ENCODE data around the gene CHCHD4.

The CHCHD4 gene

DNA sequence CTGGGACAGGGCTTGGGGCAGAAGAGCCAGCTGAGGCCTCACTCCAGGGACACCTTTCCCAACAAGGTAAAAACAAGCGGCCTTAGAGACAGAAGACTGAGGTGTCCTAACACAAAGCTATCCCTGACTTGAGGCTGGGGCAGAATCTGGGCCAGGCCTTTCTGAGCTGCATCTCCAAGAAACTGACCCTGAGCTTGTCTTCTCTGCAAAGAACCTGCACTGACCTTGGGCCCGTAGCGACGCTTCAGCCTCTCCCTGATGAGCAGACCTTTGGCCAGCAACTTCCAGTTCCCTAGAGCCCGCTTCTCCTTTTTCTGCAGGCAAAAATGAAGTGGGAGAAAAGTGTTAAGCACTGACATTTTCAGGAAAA is 22.4 kb upstream of the CHCHD4 start:
- TF ChIP-seq, protein P1, sequence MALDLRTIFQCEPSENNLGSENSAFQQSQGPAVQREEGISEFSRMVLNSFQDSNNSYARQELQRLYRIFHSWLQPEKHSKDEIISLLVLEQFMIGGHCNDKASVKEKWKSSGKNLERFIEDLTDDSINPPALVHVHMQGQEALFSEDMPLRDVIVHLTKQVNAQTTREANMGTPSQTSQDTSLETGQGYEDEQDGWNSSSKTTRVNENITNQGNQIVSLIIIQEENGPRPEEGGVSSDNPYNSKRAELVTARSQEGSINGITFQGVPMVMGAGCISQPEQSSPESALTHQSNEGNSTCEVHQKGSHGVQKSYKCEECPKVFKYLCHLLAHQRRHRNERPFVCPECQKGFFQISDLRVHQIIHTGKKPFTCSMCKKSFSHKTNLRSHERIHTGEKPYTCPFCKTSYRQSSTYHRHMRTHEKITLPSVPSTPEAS (tag by site-specific recombination; IDR thresholded peaks at IDR 0.05) = no peak
- TF ChIP-seq MYNN (tag by site-specific recombination; IDR thresholded peaks at IDR 0.05; ENCODE audit: borderline replicate concordance) = no peak
- TF ChIP-seq ZNF623 (tag by site-specific recombination; IDR thresholded peaks at IDR 0.05) = no peak
- TF ChIP-seq, protein P2, sequence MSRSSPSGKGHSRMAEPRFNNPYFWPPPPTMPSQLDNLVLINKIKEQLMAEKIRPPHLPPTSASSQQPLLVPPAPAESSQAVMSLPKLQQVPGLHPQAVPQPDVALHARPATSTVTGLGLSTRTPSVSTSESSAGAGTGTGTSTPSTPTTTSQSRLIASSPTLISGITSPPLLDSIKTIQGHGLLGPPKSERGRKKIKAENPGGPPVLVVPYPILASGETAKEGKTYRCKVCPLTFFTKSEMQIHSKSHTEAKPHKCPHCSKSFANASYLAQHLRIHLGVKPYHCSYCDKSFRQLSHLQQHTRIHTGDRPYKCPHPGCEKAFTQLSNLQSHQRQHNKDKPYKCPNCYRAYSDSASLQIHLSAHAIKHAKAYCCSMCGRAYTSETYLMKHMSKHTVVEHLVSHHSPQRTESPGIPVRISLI (tag by site-specific recombination; IDR thresholded peaks at IDR 0.05) = no peak
- TF ChIP-seq HOXA7 (CRISPR knock-in tag; IDR thresholded peaks at IDR 0.05; ENCODE audit: borderline replicate concordance) = no peak
- no peak for TF ChIP-seq ZNF223 (tag by site-specific recombination; IDR thresholded peaks at IDR 0.05)
- TF ChIP-seq ZNF629 (tag by site-specific recombination; IDR thresholded peaks at IDR 0.05) = no peak
- TF ChIP-seq ZNF2 (tag by site-specific recombination; IDR thresholded peaks at IDR 0.05) = no peak
- TF ChIP-seq, protein P3, sequence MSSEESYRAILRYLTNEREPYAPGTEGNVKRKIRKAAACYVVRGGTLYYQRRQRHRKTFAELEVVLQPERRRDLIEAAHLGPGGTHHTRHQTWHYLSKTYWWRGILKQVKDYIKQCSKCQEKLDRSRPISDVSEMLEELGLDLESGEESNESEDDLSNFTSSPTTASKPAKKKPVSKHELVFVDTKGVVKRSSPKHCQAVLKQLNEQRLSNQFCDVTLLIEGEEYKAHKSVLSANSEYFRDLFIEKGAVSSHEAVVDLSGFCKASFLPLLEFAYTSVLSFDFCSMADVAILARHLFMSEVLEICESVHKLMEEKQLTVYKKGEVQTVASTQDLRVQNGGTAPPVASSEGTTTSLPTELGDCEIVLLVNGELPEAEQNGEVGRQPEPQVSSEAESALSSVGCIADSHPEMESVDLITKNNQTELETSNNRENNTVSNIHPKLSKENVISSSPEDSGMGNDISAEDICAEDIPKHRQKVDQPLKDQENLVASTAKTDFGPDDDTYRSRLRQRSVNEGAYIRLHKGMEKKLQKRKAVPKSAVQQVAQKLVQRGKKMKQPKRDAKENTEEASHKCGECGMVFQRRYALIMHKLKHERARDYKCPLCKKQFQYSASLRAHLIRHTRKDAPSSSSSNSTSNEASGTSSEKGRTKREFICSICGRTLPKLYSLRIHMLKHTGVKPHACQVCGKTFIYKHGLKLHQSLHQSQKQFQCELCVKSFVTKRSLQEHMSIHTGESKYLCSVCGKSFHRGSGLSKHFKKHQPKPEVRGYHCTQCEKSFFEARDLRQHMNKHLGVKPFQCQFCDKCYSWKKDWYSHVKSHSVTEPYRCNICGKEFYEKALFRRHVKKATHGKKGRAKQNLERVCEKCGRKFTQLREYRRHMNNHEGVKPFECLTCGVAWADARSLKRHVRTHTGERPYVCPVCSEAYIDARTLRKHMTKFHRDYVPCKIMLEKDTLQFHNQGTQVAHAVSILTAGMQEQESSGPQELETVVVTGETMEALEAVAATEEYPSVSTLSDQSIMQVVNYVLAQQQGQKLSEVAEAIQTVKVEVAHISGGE (tag by site-specific recombination; conservative IDR thresholded peaks at IDR 0.05; ENCODE audit: low read depth) = no peak
- TF ChIP-seq, protein P4, sequence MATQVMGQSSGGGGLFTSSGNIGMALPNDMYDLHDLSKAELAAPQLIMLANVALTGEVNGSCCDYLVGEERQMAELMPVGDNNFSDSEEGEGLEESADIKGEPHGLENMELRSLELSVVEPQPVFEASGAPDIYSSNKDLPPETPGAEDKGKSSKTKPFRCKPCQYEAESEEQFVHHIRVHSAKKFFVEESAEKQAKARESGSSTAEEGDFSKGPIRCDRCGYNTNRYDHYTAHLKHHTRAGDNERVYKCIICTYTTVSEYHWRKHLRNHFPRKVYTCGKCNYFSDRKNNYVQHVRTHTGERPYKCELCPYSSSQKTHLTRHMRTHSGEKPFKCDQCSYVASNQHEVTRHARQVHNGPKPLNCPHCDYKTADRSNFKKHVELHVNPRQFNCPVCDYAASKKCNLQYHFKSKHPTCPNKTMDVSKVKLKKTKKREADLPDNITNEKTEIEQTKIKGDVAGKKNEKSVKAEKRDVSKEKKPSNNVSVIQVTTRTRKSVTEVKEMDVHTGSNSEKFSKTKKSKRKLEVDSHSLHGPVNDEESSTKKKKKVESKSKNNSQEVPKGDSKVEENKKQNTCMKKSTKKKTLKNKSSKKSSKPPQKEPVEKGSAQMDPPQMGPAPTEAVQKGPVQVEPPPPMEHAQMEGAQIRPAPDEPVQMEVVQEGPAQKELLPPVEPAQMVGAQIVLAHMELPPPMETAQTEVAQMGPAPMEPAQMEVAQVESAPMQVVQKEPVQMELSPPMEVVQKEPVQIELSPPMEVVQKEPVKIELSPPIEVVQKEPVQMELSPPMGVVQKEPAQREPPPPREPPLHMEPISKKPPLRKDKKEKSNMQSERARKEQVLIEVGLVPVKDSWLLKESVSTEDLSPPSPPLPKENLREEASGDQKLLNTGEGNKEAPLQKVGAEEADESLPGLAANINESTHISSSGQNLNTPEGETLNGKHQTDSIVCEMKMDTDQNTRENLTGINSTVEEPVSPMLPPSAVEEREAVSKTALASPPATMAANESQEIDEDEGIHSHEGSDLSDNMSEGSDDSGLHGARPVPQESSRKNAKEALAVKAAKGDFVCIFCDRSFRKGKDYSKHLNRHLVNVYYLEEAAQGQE (tag by site-specific recombination; IDR thresholded peaks at IDR 0.05) = no peak
- no peak overlapping the region for H3K27ac ChIP-seq (ENCODE audit: extremely low read depth, low read depth, low read length)
- H3K9me3 ChIP-seq (ENCODE audit: control insufficient read depth, insufficient read depth, low read depth, low read length) = no peaks in the 10 kb centered on the region
- H3K36me3 ChIP-seq (ENCODE audit: control insufficient read depth in 2 of 2, insufficient read depth in 1 of 2, low read length in 2 of 2) = peaks cover 0 to 68% of the 10 kb centered on the region in 2 experiments; a peak in 2 of 3 replicates
- POLR2A ChIA-PET = interaction anchor here (1.3 kb wide), 1 partner anchor 22 kb away, joined by 8 read pairs; the partner anchor contains the start of genes CHCHD4 and TMEM43
- H3K4me1 ChIP-seq (ENCODE audit: control insufficient read depth, insufficient read depth, low read length) = peaks cover 11% of the 10 kb centered on the region
- no peak overlapping the region for H3K4me3 ChIP-seq (ENCODE audit: low read depth, low read length)
- CTCF ChIA-PET = interaction anchor here (0.6 kb wide), 1 partner anchor 59 kb away, joined by 4 read pairs; no protein-coding TSS in a partner anchor

DNA sequence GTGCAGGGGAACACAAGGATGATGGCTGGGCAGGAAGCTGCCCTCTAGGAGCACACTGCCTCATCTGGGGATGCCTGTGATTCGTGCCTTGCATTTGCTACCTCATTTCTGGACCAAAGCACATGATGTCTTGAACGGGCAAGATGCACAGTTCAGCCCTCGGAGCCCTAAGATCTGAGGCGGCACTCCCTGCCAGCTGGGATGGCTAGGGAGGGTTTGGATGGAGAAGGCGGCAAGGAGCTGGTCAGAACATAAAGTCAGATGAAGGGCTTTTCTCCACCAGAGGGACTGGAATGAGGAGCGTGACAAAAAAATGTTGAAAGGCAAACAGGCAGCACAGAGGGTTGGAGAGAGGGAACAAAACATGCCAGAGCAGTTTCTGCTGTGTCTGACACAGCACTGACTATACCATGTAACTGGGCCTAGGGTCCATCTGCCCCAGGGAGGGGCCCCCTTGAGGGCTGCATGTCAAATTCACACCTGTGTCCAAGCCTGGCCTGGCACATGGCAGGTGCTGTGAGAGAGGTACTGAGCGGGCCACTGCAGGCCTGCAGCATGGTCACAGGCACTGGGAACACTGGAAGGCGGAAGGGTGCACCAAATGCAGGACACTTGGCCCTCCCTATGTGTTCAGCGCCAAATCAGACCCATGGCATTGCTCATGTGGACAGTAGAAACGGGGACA is 21.9 kb upstream of the CHCHD4 start:
- H3K27ac ChIP-seq (ENCODE audit: extremely low read depth, low read depth, low read length) = no peak overlapping the region
- peaks cover 0 to 68% of the 10 kb centered on the region in 2 experiments; a peak in 2 of 3 replicates for H3K36me3 ChIP-seq (ENCODE audit: control insufficient read depth in 2 of 2, insufficient read depth in 1 of 2, low read length in 2 of 2)
- peaks cover 11% of the 10 kb centered on the region for H3K4me1 ChIP-seq (ENCODE audit: control insufficient read depth, insufficient read depth, low read length)
- CTCF ChIA-PET = interaction anchor here (0.6 to 1.1 kb wide), 2 partner anchors 57 to 60 kb away, joined by 3 to 4 read pairs; no protein-coding TSS in a partner anchor
- no peaks in the 10 kb centered on the region for H3K9me3 ChIP-seq (ENCODE audit: control insufficient read depth, insufficient read depth, low read depth, low read length)
- POLR2A ChIA-PET = interaction anchor here (1.3 to 3.6 kb wide), 2 partner anchors 21 to 32 kb away, joined by 8 to 12 read pairs; partner anchors contain the start of genes CHCHD4, LSM3, TMEM43 and XPC
- H3K4me3 ChIP-seq (ENCODE audit: low read depth, low read length) = no peak overlapping the region
- TF ChIP-seq FEZF1 (tag by site-specific recombination; IDR thresholded peaks at IDR 0.05) (no peak), KLF10 (tag by site-specific recombination; IDR thresholded peaks at IDR 0.05) (no peak), ZNF24 (tag by site-specific recombination; IDR thresholded peaks at IDR 0.05) (no peak), ZBTB1 (tag by site-specific recombination; IDR thresholded peaks at IDR 0.05) (no peak), ZNF747 (tag by site-specific recombination; IDR thresholded peaks at IDR 0.05) (no peak), GFI1B (tag by site-specific recombination; IDR thresholded peaks at IDR 0.05) (no peak), ZNF843 (tag by site-specific recombination; IDR thresholded peaks at IDR 0.05) (no peak), OSR2 (tag by site-specific recombination; IDR thresholded peaks at IDR 0.05) (no peak)
- TF ChIP-seq, protein P5, sequence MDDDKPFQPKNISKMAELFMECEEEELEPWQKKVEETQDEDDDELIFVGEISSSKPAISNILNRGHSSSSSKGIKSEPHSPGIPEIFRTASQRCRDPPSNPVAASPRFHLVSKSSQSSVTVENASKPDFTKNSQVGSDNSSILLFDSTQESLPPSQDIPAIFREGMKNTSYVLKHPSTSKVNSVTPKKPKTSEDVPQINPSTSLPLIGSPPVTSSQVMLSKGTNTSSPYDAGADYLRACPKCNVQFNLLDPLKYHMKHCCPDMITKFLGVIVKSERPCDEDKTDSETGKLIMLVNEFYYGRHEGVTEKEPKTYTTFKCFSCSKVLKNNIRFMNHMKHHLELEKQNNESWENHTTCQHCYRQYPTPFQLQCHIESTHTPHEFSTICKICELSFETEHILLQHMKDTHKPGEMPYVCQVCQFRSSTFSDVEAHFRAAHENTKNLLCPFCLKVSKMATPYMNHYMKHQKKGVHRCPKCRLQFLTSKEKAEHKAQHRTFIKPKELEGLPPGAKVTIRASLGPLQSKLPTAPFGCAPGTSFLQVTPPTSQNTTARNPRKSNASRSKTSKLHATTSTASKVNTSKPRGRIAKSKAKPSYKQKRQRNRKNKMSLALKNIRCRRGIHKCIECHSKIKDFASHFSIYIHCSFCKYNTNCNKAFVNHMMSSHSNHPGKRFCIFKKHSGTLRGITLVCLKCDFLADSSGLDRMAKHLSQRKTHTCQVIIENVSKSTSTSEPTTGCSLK (tag by site-specific recombination; IDR thresholded peaks at IDR 0.05) = no peak
- TF ChIP-seq, protein P6, sequence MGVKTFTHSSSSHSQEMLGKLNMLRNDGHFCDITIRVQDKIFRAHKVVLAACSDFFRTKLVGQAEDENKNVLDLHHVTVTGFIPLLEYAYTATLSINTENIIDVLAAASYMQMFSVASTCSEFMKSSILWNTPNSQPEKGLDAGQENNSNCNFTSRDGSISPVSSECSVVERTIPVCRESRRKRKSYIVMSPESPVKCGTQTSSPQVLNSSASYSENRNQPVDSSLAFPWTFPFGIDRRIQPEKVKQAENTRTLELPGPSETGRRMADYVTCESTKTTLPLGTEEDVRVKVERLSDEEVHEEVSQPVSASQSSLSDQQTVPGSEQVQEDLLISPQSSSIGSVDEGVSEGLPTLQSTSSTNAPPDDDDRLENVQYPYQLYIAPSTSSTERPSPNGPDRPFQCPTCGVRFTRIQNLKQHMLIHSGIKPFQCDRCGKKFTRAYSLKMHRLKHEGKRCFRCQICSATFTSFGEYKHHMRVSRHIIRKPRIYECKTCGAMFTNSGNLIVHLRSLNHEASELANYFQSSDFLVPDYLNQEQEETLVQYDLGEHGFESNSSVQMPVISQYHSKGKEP (tag by site-specific recombination; IDR thresholded peaks at IDR 0.05) = no peak

Measured in HEK293 (cell line).